NCI-H526 treated with DMSO at 0.1 percent for 48 hours (cell line): ENCODE measurements around the gene IDI2.
A peak's percentile ranks its signal among the peaks of the same experiment; 100 is the strongest.
"Not testable (repeated sequence)": the region's sequence is repeated elsewhere in the genome, so short reads cannot be mapped to it uniquely, and the experiment has no call there.

Experiments used
- DNase-seq: peaks from one replicate; lab custom pipeline; 2025; lab: John Stamatoyannopoulos, UW

The IDI2 gene

GRCh38 chr10:1025683-1026082 lies at the start of gene IDI2:
Gene IDI2, minus strand, starts transcription at chr10:1025859. Its CDS starts 1,136 bp downstream, at chr10:1024723.
- DNase-seq, result no peak

GRCh38 chr10:1074748-1075308 lies 49.2 kb upstream of the IDI2 start:
- no peak for DNase-seq

DNA sequence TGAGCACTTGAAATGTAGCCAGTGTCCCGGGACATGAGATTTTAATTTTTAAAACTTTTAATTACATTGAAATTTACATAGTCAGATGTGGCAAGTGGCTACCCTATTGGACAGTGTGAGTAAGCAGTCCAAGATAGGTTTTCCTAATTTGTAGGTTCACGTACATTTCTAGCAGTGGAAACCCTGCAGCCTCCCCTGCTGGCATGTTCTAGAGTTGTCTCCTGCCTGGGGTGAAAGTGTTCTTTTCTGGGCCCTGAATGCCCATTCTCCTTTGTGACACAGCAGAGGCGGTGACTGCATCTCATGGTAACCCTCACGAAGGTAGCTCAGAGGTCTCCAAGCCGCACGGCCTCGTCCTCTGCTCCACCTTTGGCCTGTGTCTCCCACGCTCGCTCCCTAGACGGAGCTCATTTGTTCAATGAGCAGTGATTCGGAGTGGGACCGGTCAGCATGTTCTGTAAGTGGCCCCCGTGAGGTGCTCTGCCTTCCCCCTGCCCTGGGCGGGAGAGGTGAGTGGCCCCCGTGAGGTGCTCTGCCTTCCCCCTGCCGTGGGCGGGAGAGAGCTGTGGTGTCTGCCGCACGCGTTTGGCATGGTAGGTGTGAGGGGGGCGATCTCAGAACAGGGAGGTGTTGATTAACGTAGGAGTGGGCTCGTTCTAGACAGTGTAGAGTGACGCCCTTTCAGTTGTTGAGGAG lies 48.5 kb upstream of the IDI2 start:
- no peak for DNase-seq

- no peak for DNase-seq
Observed at GRCh38 chr10:1070919-1071318, 45.3 kb upstream of the IDI2 start.

- no peak for DNase-seq
Observed at GRCh38 chr10:1068380-1069361, 43.0 kb upstream of the IDI2 start.

- not testable (repeated sequence) for DNase-seq
Observed at GRCh38 chr10:1066734-1067133, 41.1 kb upstream of the IDI2 start.

DNA sequence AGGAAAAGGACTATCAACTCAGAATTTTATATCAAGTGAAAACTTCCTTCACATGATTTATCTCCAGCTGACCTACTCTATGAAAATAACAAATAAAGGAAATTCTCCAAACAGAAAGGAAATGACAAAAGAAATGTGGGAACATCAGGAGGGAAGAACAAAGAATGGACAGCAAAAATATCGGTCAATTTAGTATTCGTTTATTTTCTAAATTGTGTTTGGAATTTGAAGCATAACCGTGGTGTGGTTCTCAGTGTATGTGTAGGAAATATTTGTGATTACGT lies 39.2 kb upstream of the IDI2 start:
- DNase-seq, result no peak

DNA sequence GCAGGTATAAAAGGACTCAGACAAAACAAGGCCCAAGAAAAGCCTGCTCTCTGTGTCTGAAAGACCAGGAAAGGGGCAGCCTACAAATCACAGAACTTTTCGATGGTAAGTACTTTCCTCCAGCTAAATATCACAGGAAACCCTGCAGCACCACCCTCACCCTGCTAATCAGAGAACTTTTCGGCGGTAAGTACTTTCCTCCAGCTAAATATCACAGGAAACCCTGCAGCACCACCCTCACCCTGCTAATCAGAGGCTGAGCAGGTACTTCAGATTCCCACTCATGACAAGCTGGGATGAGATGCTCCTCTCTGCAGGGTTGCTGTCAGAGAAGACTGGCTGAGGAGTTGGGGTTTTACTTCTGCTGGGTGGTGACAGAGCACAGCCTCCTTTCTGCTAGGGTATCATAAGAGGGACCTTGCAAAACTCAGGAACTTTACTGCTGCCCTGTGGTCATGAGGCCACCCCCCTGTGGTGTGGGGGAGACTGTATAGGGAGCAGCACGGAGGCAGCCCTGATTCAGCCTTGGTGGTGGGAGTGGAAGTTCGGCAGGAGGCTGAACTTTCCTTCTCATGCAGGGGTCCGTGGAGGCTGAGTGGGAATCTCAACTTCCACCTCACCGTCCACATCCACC lies 37.7 kb upstream of the IDI2 start:
- DNase-seq, result no peak

DNA sequence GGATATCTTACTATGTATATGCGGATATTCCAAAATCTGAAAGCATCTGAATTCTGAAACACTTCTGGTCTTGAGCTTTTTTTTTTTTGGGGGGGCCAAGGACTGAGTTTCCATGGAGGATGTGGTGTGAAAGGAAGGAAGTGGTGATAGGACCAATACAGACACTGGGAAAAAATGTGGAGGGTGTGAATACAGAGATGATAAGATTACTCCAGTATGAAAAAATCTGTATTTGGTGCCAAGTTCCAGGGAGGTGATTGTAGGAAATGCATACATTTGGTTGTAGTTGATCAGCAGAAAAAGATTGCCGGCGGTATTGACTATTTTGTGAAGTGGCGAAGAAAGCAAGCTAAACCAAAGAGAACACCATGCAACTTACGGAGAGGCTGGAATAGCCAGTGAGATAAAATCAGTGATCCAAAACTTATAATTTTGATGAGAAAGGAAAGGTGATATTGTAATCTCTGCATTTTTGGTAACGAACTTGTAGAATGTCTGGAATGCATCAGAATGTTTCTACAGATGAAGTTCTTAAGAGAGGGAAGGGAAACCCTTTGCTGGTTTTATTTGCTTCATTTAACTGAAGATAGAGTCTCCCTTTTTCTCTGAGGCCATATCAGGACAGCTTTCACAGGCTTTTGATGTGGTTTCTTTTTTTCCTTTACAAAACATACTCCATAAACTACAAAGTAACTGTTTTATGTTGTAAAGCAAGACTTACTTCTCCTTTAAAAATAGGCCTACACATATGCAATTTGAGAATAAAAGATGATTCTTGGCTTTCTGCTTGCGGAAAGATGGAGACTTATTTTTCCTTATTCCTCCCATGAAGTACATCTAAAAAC lies 36.5 kb upstream of the IDI2 start:
- no peak for DNase-seq

DNA sequence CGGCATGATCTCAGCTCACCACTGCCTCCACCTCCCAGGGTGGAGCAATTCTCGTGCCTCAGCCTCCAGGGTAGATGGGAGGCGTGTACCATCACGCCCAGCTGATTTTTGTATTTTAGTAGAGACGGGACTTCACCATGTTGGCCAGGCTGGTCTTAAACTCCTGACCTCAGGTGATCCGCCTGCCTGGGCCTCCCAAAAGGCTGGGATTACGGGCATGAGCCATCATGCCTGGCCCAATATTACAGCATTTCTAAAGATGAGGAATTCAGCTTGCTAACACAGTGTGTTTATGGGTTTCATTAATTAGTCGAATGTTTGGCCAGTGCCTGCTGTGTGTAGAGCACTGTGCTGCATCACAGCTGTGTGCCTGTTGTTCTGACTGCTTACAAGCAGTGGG lies 34.2 kb upstream of the IDI2 start:
- DNase-seq, result no peak

DNA sequence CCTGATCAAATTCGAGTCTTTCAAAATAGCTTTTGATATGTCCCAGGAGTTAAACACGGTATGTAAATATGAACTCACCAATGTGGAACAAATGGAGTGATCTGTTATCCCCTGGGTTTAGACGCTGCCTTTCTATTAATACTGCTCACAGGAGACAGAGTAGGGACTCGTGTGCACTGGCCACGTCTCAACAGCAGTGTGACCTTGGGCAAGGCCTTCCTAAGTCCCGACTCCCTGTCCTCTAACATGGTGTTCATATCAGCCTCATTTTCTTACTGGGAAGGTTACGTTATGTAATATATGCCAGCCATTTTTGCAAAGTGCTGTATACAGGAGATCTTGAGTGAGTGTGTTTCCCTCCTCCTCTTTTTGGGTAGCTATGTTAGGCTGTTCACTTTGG lies 32.4 kb upstream of the IDI2 start:
- DNase-seq, result no peak

DNA sequence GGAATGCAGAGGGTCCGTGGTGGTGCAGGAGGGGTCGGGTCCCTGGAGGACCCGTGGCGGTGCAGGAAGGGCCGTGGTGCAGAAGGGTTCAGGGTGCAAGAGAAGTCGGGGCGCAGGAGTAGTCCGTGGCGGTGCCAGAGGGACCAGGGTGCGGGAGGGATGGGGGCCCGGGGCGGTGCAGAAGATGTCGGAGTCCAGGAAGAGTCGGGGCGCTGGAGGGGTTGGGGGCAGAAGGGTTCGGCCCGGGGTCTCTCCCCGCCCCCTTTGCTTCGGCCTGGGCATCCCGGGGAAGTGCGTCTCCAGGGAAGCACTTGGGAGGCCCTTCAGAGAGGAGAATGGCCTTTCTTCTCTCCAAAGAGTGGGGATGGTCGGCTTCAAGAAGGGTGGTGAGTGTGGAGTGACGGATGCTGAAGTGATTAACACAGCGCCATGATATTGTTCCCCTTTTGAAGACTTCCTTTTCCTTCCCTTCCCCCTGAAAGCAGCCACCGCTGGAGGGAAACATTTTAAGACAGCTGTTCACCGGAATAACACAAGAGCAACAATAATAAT lies 31.5 kb upstream of the IDI2 start:
- no peak for DNase-seq

GRCh38 chr10:1056326-1057105 lies 30.9 kb upstream of the IDI2 start, which contains the start of gene WDR37:
Gene WDR37, plus strand, starts transcription at chr10:1056385. Its CDS starts 15,771 bp downstream, at chr10:1072156.
- peak; percentile 29 for DNase-seq

- DNase-seq, result no peak
Observed at GRCh38 chr10:1054684-1055083, 29.0 kb upstream of the IDI2 start.

DNA sequence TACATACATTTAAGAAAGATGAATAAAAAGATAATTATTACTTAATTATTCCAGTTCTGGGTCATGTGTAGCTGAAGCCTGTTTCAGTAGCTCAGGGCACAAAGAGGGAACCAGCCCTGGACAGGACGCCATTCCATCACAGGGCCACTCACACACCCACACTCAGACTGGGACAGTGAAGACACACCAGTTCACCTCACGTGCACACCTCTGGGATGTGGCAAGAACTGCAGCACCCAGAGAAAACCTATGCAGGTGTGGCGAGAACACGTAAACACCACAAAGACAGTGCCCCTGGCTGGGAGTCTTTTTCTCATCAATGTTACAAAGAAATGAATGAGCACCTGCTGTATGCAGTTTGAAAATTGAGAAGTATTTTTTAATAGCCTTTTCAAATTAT lies 24.9 kb upstream of the IDI2 start:
- DNase-seq, result no peak

- no peak for DNase-seq
Observed at GRCh38 chr10:1050145-1050544, 24.5 kb upstream of the IDI2 start.

- DNase-seq, result no peak
Observed at GRCh38 chr10:1049425-1049958, 23.8 kb upstream of the IDI2 start.

DNA sequence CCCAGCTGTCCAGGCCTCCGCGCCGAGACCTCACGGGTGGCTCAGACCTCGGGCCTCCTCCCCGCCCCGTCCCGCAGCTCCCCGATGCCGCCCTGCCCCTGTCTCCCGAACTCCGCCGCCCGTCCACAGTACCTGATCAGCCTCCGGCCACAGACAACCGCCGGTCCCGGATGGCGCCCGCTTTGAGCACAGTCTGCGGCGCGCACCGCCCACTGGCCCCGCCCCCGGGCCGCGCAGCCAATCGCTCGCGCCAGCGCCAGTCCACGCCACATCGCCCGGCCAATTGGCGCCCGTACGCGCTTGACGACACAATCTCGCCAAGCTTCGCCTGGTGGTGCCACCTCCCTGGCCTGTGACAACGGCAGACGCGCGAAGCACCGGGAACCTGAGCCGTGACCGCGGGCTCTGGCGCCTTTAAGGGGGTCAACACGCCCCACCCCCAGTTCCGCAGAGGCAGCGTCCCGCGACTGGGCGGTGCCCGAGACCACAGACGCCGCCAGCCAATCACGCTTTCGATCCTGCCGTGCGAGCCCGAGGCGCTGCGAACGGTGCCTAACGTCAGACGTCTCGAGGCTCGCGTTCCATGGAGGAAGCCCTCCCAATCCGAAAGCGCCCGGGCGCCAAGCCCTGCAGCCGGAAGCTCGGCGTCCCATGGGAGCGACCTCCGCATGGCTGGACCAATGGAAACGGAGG lies 23.2 kb upstream of the IDI2 start, which contains the start of gene IDI1:
IDI1 (minus strand) TSS at position 388 of the 693 bp plus-strand sequence; CDS start at position 272, 116 bp downstream.
- DNase-seq, result peak; percentile 95

- no peak for DNase-seq
Observed at GRCh38 chr10:1048349-1048731, 22.7 kb upstream of the IDI2 start.
